GM12874 (cell line): Measurements from ENCODE around the gene ZNF185.

Experiments used
- CTCF ChIP-seq: IDR thresholded peaks from 2 replicates; pipeline ENCODE4 v1.5.1; 2011; ENCODE audit warnings: low read depth, mild to moderate bottlenecking, control low read depth, low read length, moderate library complexity; ENCODE audit not compliant: insufficient read depth

The ZNF185 gene

DNA sequence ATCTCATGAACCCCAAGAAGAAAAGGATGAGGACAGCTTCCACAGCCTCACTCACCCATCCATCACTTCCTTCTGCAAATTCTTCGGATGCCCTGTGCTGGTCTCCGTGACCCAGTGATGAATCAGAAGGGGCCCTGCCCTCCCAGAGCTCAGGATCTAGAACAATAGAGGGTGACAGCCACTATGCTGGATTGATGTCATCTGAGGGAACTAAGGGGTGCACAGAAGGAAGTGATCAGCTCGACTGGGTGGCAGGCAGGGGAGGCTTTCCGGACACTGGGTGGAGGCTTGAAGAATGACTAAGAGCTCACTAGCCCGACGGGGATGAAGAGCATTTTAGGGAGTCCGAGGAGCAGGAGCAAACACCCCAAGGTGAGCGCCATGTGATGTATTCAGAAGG lies 1.4 kb upstream of the ZNF185 start:
- no peak for TF ChIP-seq CTCF

DNA sequence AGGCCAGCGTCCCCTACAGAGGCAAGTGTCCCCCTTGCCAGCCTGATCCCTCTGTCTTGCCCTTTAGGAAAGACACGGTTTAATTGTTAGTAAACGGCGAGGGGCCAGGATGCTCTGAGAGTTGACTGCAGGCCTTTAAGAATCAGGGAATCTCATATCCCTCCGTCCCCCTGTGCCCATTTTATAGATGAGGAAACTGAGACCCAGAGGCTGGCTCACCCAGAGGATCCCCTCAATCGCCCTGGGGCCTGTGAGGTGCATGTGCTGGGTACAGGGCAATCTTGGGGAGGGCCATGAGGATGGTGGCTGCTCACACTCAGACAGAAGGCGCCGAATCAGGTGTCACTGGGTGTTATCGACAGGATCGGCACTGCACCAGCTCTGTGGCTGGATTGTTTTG lies 575 bp downstream of the ZNF185 start:
- TF ChIP-seq CTCF, result no peak

DNA sequence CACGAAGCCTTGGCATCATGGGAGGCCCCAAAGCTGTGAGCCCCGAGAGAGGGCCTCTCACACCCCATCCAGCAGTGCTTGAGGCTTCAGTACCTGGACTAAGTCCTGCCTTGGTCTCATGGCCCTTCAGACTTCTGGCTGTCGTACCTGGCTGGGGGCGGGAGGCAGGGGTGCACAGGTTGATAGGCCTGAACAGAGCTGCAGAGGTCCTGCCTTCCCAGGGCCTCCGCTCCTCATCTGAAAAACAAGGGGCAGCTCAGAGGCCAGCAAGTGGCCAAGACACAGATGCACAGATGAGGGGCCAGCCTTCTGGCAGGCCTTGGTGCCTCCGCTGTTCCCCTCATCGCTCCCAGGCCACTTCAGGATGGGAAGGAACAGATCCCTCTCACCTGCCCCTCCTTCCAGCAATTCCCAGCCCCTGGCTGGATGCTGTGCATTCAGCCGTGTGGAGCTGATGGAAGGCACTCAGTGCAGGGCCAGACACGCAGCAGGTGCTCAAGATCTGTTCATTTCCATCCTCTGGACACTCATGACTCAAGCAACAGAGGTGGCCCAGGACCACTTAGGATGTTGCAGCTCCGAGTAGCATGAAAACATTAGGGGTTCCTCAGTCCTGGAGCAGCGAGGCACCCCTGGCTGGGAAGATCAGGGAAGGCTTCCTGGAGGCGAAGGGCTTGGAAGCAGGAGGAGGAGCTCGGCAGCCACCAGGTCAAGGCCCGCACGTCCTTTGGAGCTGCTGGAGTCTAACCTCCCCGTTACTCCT lies 1.4 kb downstream of the ZNF185 start:
- TF ChIP-seq CTCF, result no peak

GRCh38 chrX:152899874-152900719 lies 2.2 kb downstream of the ZNF185 start:
- TF ChIP-seq CTCF, result no peak

DNA sequence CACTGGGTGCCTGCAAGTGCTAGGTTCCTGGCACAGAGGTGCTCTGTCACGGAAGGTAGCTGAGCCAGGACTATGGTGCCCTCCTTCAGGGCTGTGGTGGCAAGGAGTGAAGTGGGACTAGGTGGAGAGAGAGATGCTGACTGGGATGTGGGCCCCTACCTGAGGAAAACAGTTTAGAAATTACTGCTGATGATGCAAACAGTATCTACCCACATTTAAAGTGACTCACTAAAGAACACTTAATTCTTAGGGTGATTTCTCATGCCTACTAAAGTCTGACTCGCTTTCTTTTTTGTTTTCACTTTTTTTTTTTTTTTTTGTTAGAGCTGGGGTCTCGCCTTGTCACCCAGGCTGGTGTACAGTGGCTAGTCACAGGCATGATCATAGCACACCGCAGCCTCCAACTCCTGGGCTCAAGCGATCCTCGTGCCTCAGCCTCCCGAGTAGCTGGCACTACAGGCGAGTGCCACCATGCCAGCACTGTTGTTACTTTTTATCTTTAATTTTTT lies 3.1 kb downstream of the ZNF185 start:
- no peak for TF ChIP-seq CTCF

DNA sequence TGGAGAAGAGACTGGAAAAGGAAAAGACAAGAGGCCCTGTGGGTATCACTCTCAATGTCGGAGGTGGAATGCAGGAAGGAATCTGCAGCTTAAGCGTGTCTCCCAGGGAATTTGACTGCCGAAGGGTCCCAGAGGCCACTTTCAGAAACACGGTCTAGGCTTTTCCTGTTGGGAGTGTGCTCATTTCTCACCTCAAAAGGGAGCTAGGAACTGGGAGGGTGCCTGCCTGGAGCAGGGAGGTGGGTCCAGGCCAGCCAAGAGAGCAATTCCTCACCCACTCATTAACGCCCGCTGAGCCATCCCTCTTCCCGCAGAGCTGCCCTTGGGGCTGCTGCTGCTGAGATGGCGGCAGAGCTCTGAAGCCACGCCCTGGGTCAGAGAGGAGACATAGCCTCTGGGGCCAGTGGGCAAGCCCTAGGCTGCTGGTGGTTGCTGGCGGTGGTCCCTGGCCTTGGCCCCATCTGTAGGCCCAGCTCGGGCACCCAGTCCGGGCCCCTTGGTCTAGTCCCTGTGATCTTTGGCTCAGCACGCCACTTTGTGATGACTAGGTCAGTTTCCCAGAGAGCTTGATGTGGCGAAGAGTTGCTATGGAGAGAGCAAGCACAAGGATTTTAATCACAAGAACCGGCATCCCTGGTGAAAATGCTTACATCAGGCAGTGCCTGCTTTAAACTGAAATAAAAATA lies 4.1 kb downstream of the ZNF185 start:
- TF ChIP-seq CTCF, result no peak

- TF ChIP-seq CTCF, result no peak
These were observed 4.6 kb downstream of the ZNF185 start for GRCh38 chrX:152902502-152902820.
